Liver (tissue), 3 donors: Measurements from ENCODE around the gene C11orf68.

Experiments used
- ATF3 ChIP-seq: IDR thresholded peaks from 2 replicates; pipeline ENCODE4 v1.6.1; 2016; ENCODE audit warnings: antibody characterized with exemption
- EGR1 ChIP-seq, 2 donors: IDR thresholded peaks; 2 replicates each; pipeline ENCODE4 v1.6.1; 2016 to 2018; ENCODE audit warnings: antibody characterized with exemption in 2 of 2, low read depth in 2 of 2
- GABPA ChIP-seq, 2 donors: IDR thresholded peaks in 1 of 2; conservative IDR thresholded peaks in 1 of 2; 2 replicates each; pipeline ENCODE4 v1.6.1; 2016; ENCODE audit warnings: antibody characterized with exemption in 2 of 2, mild to moderate bottlenecking in 1 of 2, moderate library complexity in 1 of 2
- JUND ChIP-seq, 2 donors: IDR thresholded peaks; 2 replicates each; pipeline ENCODE4 v1.6.1; 2016; ENCODE audit warnings: antibody characterized with exemption in 2 of 2
- MAX ChIP-seq: IDR thresholded peaks from 2 replicates; pipeline ENCODE4 v1.6.1; 2016; ENCODE audit warnings: antibody characterized with exemption
- YY1 ChIP-seq: IDR thresholded peaks from 2 replicates; pipeline ENCODE4 v1.6.1; 2016; ENCODE audit warnings: antibody characterized with exemption, mild to moderate bottlenecking
- TF ChIP-seq, protein P1 (sequence below): fragments of 150-350 bp; IDR thresholded peaks from 2 replicates; pipeline ENCODE4 v1.5.1; 2017; ENCODE audit warnings: improper control_type of control experiment, low read depth, low read length; ENCODE audit not compliant: missing input control
- TF ChIP-seq, protein P2 (sequence below): IDR thresholded peaks from 2 replicates; pipeline ENCODE4 v1.6.1; 2016; ENCODE audit warnings: antibody characterized with exemption, mild to moderate bottlenecking
- donor health status: healthy.
- donor health status: healthy.

DNA sequence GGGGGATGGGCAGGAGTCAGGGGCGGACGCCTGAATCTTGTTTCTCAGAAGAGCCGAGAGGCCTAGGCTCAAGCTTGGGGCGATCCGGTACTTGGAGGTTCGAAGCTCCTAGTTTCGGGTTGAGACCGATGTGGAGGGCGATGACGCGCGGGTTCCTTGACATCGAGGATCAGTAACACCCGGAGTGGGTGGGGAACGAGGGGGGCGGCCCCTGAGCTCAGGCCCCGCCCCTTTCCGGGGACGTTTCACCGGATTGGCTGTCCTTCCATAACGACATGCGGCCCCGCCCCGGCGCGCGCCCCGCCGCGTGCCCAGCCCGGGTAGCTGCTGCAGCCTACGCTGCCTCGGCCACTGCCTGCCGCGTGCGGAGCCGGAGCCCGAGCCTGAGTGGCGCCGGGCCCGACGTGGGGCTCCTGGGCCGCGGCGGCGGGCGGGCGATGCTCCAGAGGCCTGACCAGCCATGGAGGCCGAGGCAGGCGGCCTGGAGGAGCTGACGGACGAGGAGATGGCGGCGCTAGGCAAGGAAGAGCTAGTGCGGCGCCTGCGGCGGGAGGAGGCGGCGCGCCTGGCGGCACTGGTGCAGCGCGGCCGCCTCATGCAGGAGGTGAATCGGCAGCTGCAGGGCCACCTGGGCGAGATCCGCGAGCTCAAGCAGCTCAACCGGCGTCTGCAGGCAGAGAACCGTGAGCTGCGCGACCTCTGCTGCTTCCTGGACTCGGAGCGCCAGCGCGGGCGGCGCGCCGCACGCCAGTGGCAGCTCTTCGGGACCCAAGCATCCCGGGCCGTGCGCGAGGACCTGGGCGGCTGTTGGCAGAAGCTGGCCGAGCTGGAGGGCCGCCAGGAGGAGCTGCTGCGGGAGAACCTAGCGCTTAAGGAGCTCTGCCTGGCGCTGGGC, 28.3 kb downstream of the C11orf68 start, which contains the start of gene CCDC85B:
- TF ChIP-seq JUND (IDR thresholded peaks at IDR 0.05) (no peak), MAX (peak; percentile 28), YY1 (peak; percentile 24), EGR1 (IDR thresholded peaks at IDR 0.05; ENCODE audit: low read depth in 2 of 2) (no peak), ATF3 (no peak), GABPA (IDR thresholded peaks at IDR 0.05 in 1 of 2, conservative IDR thresholded peaks at IDR 0.05 in 1 of 2) (peak in 1 of 2 donors; percentile 57)
- TF ChIP-seq, protein P1, sequence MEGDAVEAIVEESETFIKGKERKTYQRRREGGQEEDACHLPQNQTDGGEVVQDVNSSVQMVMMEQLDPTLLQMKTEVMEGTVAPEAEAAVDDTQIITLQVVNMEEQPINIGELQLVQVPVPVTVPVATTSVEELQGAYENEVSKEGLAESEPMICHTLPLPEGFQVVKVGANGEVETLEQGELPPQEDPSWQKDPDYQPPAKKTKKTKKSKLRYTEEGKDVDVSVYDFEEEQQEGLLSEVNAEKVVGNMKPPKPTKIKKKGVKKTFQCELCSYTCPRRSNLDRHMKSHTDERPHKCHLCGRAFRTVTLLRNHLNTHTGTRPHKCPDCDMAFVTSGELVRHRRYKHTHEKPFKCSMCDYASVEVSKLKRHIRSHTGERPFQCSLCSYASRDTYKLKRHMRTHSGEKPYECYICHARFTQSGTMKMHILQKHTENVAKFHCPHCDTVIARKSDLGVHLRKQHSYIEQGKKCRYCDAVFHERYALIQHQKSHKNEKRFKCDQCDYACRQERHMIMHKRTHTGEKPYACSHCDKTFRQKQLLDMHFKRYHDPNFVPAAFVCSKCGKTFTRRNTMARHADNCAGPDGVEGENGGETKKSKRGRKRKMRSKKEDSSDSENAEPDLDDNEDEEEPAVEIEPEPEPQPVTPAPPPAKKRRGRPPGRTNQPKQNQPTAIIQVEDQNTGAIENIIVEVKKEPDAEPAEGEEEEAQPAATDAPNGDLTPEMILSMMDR: peak; percentile 1
- TF ChIP-seq, protein P2, sequence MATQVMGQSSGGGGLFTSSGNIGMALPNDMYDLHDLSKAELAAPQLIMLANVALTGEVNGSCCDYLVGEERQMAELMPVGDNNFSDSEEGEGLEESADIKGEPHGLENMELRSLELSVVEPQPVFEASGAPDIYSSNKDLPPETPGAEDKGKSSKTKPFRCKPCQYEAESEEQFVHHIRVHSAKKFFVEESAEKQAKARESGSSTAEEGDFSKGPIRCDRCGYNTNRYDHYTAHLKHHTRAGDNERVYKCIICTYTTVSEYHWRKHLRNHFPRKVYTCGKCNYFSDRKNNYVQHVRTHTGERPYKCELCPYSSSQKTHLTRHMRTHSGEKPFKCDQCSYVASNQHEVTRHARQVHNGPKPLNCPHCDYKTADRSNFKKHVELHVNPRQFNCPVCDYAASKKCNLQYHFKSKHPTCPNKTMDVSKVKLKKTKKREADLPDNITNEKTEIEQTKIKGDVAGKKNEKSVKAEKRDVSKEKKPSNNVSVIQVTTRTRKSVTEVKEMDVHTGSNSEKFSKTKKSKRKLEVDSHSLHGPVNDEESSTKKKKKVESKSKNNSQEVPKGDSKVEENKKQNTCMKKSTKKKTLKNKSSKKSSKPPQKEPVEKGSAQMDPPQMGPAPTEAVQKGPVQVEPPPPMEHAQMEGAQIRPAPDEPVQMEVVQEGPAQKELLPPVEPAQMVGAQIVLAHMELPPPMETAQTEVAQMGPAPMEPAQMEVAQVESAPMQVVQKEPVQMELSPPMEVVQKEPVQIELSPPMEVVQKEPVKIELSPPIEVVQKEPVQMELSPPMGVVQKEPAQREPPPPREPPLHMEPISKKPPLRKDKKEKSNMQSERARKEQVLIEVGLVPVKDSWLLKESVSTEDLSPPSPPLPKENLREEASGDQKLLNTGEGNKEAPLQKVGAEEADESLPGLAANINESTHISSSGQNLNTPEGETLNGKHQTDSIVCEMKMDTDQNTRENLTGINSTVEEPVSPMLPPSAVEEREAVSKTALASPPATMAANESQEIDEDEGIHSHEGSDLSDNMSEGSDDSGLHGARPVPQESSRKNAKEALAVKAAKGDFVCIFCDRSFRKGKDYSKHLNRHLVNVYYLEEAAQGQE: no peak
